Measurements from ENCODE around the gene UTRN. TPM values are rescaled to one million over a fixed set of nuclear protein-coding genes. Genes with fewer than 3 reads are reported as not detected.

The UTRN gene
- total and polyA plus RNA-seq, 3 donors from 2014 or later: 109 to 127 (median 118) TPM

- Histone ChIP-seq H3K4me1 (no peaks in the 10 kb centered on the region), H3K27ac (no peak overlapping the region), H3K27me3 (no peaks in the 10 kb centered on the region), H3K4me3 (no peak overlapping the region), H3K9me3 (no peaks in the 10 kb centered on the region), H3K36me3 (ENCODE audit: low read depth, missing control alignments) (no peaks in the 10 kb centered on the region)
- intact Hi-C loops (cut with DNase I; ENCODE audit: low total_unique reads): no loop called here
- WGBS, 2 donors: 91 to 93% methylated on average over 10 of the region's 10 CpGs
- DNase-seq: no peak
- TF ChIP-seq, protein P1, sequence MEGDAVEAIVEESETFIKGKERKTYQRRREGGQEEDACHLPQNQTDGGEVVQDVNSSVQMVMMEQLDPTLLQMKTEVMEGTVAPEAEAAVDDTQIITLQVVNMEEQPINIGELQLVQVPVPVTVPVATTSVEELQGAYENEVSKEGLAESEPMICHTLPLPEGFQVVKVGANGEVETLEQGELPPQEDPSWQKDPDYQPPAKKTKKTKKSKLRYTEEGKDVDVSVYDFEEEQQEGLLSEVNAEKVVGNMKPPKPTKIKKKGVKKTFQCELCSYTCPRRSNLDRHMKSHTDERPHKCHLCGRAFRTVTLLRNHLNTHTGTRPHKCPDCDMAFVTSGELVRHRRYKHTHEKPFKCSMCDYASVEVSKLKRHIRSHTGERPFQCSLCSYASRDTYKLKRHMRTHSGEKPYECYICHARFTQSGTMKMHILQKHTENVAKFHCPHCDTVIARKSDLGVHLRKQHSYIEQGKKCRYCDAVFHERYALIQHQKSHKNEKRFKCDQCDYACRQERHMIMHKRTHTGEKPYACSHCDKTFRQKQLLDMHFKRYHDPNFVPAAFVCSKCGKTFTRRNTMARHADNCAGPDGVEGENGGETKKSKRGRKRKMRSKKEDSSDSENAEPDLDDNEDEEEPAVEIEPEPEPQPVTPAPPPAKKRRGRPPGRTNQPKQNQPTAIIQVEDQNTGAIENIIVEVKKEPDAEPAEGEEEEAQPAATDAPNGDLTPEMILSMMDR (IDR thresholded peaks at IDR 0.05): no peak
- TF ChIP-seq POLR2A (IDR thresholded peaks at IDR 0.05): no peak
Observed at GRCh38 chr6:144262470-144263369, 22.4 kb upstream of the UTRN start.

- no peak for TF ChIP-seq POLR2A (IDR thresholded peaks at IDR 0.05)
- TF ChIP-seq, protein P1 (IDR thresholded peaks at IDR 0.05): no peak
- no peak for DNase-seq
- Histone ChIP-seq H3K36me3 (ENCODE audit: low read depth, missing control alignments) (no peaks in the 10 kb centered on the region), H3K4me1 (no peaks in the 10 kb centered on the region), H3K9me3 (no peaks in the 10 kb centered on the region), H3K4me3 (no peak overlapping the region), H3K27me3 (no peaks in the 10 kb centered on the region), H3K27ac (no peak overlapping the region)
- WGBS, 2 donors: 94 to 95% methylated on average over 3 of the region's 3 CpGs
- intact Hi-C loops (cut with DNase I; ENCODE audit: low total_unique reads): no loop called here
Observed at GRCh38 chr6:144263786-144264185, 21.3 kb upstream of the UTRN start.

- TF ChIP-seq, protein P1 (IDR thresholded peaks at IDR 0.05): no peak
- TF ChIP-seq POLR2A (IDR thresholded peaks at IDR 0.05): no peak
- Histone ChIP-seq H3K4me1 (no peaks in the 10 kb centered on the region), H3K27me3 (no peaks in the 10 kb centered on the region), H3K4me3 (no peak overlapping the region), H3K27ac (no peak overlapping the region), H3K36me3 (ENCODE audit: low read depth, missing control alignments) (no peaks in the 10 kb centered on the region), H3K9me3 (no peaks in the 10 kb centered on the region)
- 73 to 78% methylated on average over 7 of the region's 7 CpGs for WGBS, 2 donors
- no peak for DNase-seq
- intact Hi-C loops (cut with DNase I; ENCODE audit: low total_unique reads): no loop called here
Observed at GRCh38 chr6:144264270-144265060, 20.7 kb upstream of the UTRN start.

DNA sequence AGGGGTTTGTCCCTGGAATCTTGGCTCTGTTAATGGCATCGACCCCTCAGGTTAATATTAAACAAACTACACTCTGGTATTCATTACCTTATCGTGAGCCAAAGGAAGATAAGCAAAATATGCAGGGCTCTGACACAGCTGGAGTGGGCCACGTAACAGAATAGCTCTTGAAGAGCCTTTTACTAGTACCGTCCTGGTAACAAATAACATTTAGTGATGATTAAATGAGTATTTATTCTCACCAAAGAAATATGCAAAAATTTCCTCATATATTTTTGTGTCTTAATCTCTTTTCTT is 20.1 kb upstream of the UTRN start:
- DNase-seq: no peak
- WGBS, 2 donors: 66 to 69% methylated on average over 4 of the region's 4 CpGs
- H3K27me3 ChIP-seq: no peaks in the 10 kb centered on the region
- intact Hi-C loops (cut with DNase I; ENCODE audit: low total_unique reads): no loop called here
- no peak overlapping the region for H3K27ac ChIP-seq
- H3K9me3 ChIP-seq: no peaks in the 10 kb centered on the region
- H3K4me1 ChIP-seq: no peaks in the 10 kb centered on the region
- H3K4me3 ChIP-seq: no peak overlapping the region
- TF ChIP-seq, protein P1 (IDR thresholded peaks at IDR 0.05): no peak
- no peaks in the 10 kb centered on the region for H3K36me3 ChIP-seq (ENCODE audit: low read depth, missing control alignments)
